ENCODE results near the gene PNMA6E.

GRCh38 chrX:153433781-153434285, 32.7 kb upstream of the PNMA6E start:
- TF ChIP-seq CTCF (IDR thresholded peaks at IDR 0.05) (no peak), POLR2A (IDR thresholded peaks at IDR 0.05) (no peak)

Measured in adrenal gland (tissue), 5 donors.